GM20431 (cell line): ENCODE measurements around the gene TTLL5.
"Not testable (repeated sequence)": the region's sequence is repeated elsewhere in the genome, so short reads cannot be mapped to it uniquely, and the experiment has no call there.

Experiments used
- in situ Hi-C: fragments of 300-500 bp; cut with MseI, MboI; formaldehyde crosslinking; loops from one replicate; pipeline ENCODE4 v1.15.0; 2020; ENCODE audit warnings: low sequenced_read_pairs; ENCODE audit not compliant: unreplicated experiment

TTLL5 gene

GRCh38 chr14:75649337-75649736 lies 11.7 kb upstream of the TTLL5 start:
- in situ Hi-C loops, result no loop called here

- in situ Hi-C loops, result loop anchor here (5.0 kb wide), 1 partner anchor 77 kb away; no protein-coding TSS in a partner anchor
These were observed 11.3 kb upstream of the TTLL5 start for GRCh38 chr14:75649773-75650172.

GRCh38 chr14:75650253-75651058 lies 10.6 kb upstream of the TTLL5 start:
- in situ Hi-C loops, result loop anchor here (5.0 kb wide), 1 partner anchor 78 kb away; no protein-coding TSS in a partner anchor

GRCh38 chr14:75653563-75653962 lies 7.5 kb upstream of the TTLL5 start:
- in situ Hi-C loops, result loop anchor here (5.0 kb wide), 1 partner anchor 81 kb away; no protein-coding TSS in a partner anchor

- in situ Hi-C loops, result loop anchor here (5.0 kb wide), 1 partner anchor 82 kb away; no protein-coding TSS in a partner anchor
These were observed 6.8 kb upstream of the TTLL5 start for GRCh38 chr14:75654127-75654732.

- in situ Hi-C loops, result no loop called here
These were observed 5.8 kb upstream of the TTLL5 start for GRCh38 chr14:75655235-75655634.

GRCh38 chr14:75657331-75657730 lies 3.7 kb upstream of the TTLL5 start:
- in situ Hi-C loops, result no loop called here

- in situ Hi-C loops, result no loop called here
These were observed 2.1 kb upstream of the TTLL5 start for GRCh38 chr14:75658957-75659356.

- in situ Hi-C loops, result no loop called here
These were observed 812 bp upstream of the TTLL5 start for GRCh38 chr14:75660238-75660629.

GRCh38 chr14:75661499-75661814 lies 411 bp downstream of the TTLL5 start:
- in situ Hi-C loops, result no loop called here

GRCh38 chr14:75662966-75663365 lies 1.9 kb downstream of the TTLL5 start:
- in situ Hi-C loops, result no loop called here

- in situ Hi-C loops, result no loop called here
These were observed 6.2 kb downstream of the TTLL5 start for GRCh38 chr14:75667099-75667765.

- in situ Hi-C loops, result no loop called here
These were observed 11.7 kb downstream of the TTLL5 start for GRCh38 chr14:75672605-75673192.

GRCh38 chr14:75673345-75674035 lies 12.4 kb downstream of the TTLL5 start:
- in situ Hi-C loops, result no loop called here

GRCh38 chr14:75675265-75675960 lies 14.4 kb downstream of the TTLL5 start:
- in situ Hi-C loops, result no loop called here

GRCh38 chr14:75685910-75686309 lies 24.9 kb downstream of the TTLL5 start:
- in situ Hi-C loops, result no loop called here

GRCh38 chr14:75689012-75689411 lies 28.0 kb downstream of the TTLL5 start:
- in situ Hi-C loops, result no loop called here

- in situ Hi-C loops, result no loop called here
These were observed 29.0 kb downstream of the TTLL5 start for GRCh38 chr14:75690010-75690409.

GRCh38 chr14:75695025-75695424 lies 34.0 kb downstream of the TTLL5 start:
- in situ Hi-C loops, result not testable (repeated sequence)

GRCh38 chr14:75697386-75697785 lies 36.3 kb downstream of the TTLL5 start:
- in situ Hi-C loops, result no loop called here
